Activated naive CD8-positive, alpha-beta T cell (primary cell): ENCODE results near the gene CEP85L.

Source experiments
- H3K27ac Mint-ChIP-seq: one replicate; pipeline ENCODE4 v1.8.0; 2021; ENCODE audit warnings: mixed read lengths
- H3K27me3 Mint-ChIP-seq: one replicate; pipeline ENCODE4 v1.8.0; 2021; ENCODE audit warnings: mixed read lengths
- H3K36me3 Mint-ChIP-seq: one replicate; pipeline ENCODE4 v1.8.0; 2021; ENCODE audit warnings: mixed read lengths
- H3K4me1 Mint-ChIP-seq: one replicate; pipeline ENCODE4 v1.8.0; 2021; ENCODE audit warnings: low read depth, mixed read lengths
- H3K4me3 Mint-ChIP-seq: one replicate; pipeline ENCODE4 v1.8.0; 2021; ENCODE audit warnings: mild to moderate bottlenecking, mixed read lengths
- H3K9me3 Mint-ChIP-seq: one replicate; pipeline ENCODE4 v1.8.0; 2021; ENCODE audit warnings: low read depth, mixed read lengths

Gene CEP85L

GRCh38 chr6:118559659-118560058 is 91.7 kb downstream of the CEP85L start:
- Mint-ChIP-seq H3K9me3 (no peaks in the 10 kb centered on the region), H3K36me3 (peaks cover 10% of the 10 kb centered on the region), H3K4me1 (peaks cover 59% of the 10 kb centered on the region), H3K4me3 (peak overlapping the region; percentile 83), H3K27ac (peak overlapping the region; percentile 95), H3K27me3 (no peaks in the 10 kb centered on the region)

GRCh38 chr6:118558464-118559217 is 92.8 kb downstream of the CEP85L start:
- Mint-ChIP-seq H3K9me3 (no peaks in the 10 kb centered on the region), H3K4me1 (peaks cover 61% of the 10 kb centered on the region), H3K4me3 (peak overlapping the region; percentile 83)

GRCh38 chr6:118554698-118555097 is 96.7 kb downstream of the CEP85L start:
- Mint-ChIP-seq H3K27me3 (no peaks in the 10 kb centered on the region), H3K4me3 (no peak overlapping the region), H3K9me3 (no peaks in the 10 kb centered on the region), H3K4me1 (peaks cover 73% of the 10 kb centered on the region), H3K36me3 (peaks cover 11% of the 10 kb centered on the region), H3K27ac (no peak overlapping the region)

More at GRCh38 chr6:118558464-118559217, 92.8 kb downstream of the CEP85L start:
- peaks cover 13% of the 10 kb centered on the region for H3K36me3 Mint-ChIP-seq
- H3K27ac Mint-ChIP-seq: peak overlapping the region; percentile 95
- H3K27me3 Mint-ChIP-seq: no peaks in the 10 kb centered on the region

GRCh38 chr6:118553132-118553531 is 98.3 kb downstream of the CEP85L start:
- no peaks in the 10 kb centered on the region for H3K9me3 Mint-ChIP-seq

GRCh38 chr6:118551063-118552053 is 100.0 kb downstream of the CEP85L start:
- Mint-ChIP-seq H3K36me3 (peaks cover 11% of the 10 kb centered on the region), H3K4me1 (peaks cover 61% of the 10 kb centered on the region), H3K27me3 (no peaks in the 10 kb centered on the region), H3K27ac (peak overlapping the region; percentile 86), H3K9me3 (no peaks in the 10 kb centered on the region), H3K4me3 (no peak overlapping the region)

More at GRCh38 chr6:118553132-118553531, 98.3 kb downstream of the CEP85L start:
- no peak overlapping the region for H3K4me3 Mint-ChIP-seq
- H3K36me3 Mint-ChIP-seq: peaks cover 11% of the 10 kb centered on the region
- no peaks in the 10 kb centered on the region for H3K27me3 Mint-ChIP-seq
- H3K27ac Mint-ChIP-seq: no peak overlapping the region
- peaks cover 66% of the 10 kb centered on the region for H3K4me1 Mint-ChIP-seq

GRCh38 chr6:118548613-118549012 is 102.8 kb downstream of the CEP85L start:
- H3K9me3 Mint-ChIP-seq: no peaks in the 10 kb centered on the region
- peaks cover 8% of the 10 kb centered on the region for H3K36me3 Mint-ChIP-seq
- H3K4me1 Mint-ChIP-seq: peaks cover 74% of the 10 kb centered on the region
- H3K4me3 Mint-ChIP-seq: no peak overlapping the region
- H3K27ac Mint-ChIP-seq: no peak overlapping the region
- H3K27me3 Mint-ChIP-seq: no peaks in the 10 kb centered on the region

- Mint-ChIP-seq H3K27me3 (no peaks in the 10 kb centered on the region), H3K9me3 (no peaks in the 10 kb centered on the region), H3K27ac (no peak within 1 kb of the TSS), H3K36me3 (peaks cover 8% of the 10 kb centered on the region), H3K4me3 (no peak within 1 kb of the TSS), H3K4me1 (peaks cover 72% of the 10 kb centered on the region)
These were observed 103.3 kb downstream of the CEP85L start, which contains the start of gene PLN for GRCh38 chr6:118548136-118548535. TSS of gene PLN (plus strand) at chr6:118548296. CDS start at chr6:118558922, 10,626 bp downstream.

GRCh38 chr6:118546880-118547218 is 104.5 kb downstream of the CEP85L start:
- Mint-ChIP-seq H3K27ac (no peak overlapping the region), H3K4me1 (peaks cover 69% of the 10 kb centered on the region), H3K27me3 (no peaks in the 10 kb centered on the region), H3K9me3 (no peaks in the 10 kb centered on the region), H3K4me3 (no peak overlapping the region), H3K36me3 (peaks cover 8% of the 10 kb centered on the region)

- H3K4me1 Mint-ChIP-seq: peaks cover 72% of the 10 kb centered on the region
These were observed 105.1 kb downstream of the CEP85L start for GRCh38 chr6:118546164-118546879.

GRCh38 chr6:118544105-118544504 is 107.3 kb downstream of the CEP85L start:
- no peak overlapping the region for H3K27ac Mint-ChIP-seq
- H3K4me1 Mint-ChIP-seq: peaks cover 62% of the 10 kb centered on the region

More at GRCh38 chr6:118546164-118546879, 105.1 kb downstream of the CEP85L start:
- H3K27ac Mint-ChIP-seq: no peak overlapping the region
- H3K36me3 Mint-ChIP-seq: peaks cover 10% of the 10 kb centered on the region
- H3K4me3 Mint-ChIP-seq: no peak overlapping the region
- no peaks in the 10 kb centered on the region for H3K27me3 Mint-ChIP-seq
- no peaks in the 10 kb centered on the region for H3K9me3 Mint-ChIP-seq

GRCh38 chr6:118542184-118542952 is 109.0 kb downstream of the CEP85L start:
- Mint-ChIP-seq H3K27ac (no peak overlapping the region), H3K4me3 (no peak overlapping the region), H3K36me3 (peaks cover 10% of the 10 kb centered on the region), H3K27me3 (no peaks in the 10 kb centered on the region), H3K9me3 (no peaks in the 10 kb centered on the region), H3K4me1 (peaks cover 62% of the 10 kb centered on the region)

More at GRCh38 chr6:118544105-118544504, 107.3 kb downstream of the CEP85L start:
- no peaks in the 10 kb centered on the region for H3K9me3 Mint-ChIP-seq
- H3K4me3 Mint-ChIP-seq: no peak overlapping the region
- no peaks in the 10 kb centered on the region for H3K27me3 Mint-ChIP-seq
- H3K36me3 Mint-ChIP-seq: peaks cover 10% of the 10 kb centered on the region

- Mint-ChIP-seq H3K36me3 (peaks cover 10% of the 10 kb centered on the region), H3K27me3 (no peaks in the 10 kb centered on the region), H3K4me1 (peaks cover 45% of the 10 kb centered on the region), H3K27ac (no peak overlapping the region), H3K9me3 (no peaks in the 10 kb centered on the region), H3K4me3 (no peak overlapping the region)
These were observed 113.8 kb downstream of the CEP85L start for GRCh38 chr6:118537574-118537973.

GRCh38 chr6:118536478-118536877 is 114.9 kb downstream of the CEP85L start:
- Mint-ChIP-seq H3K9me3 (no peaks in the 10 kb centered on the region), H3K27ac (no peak overlapping the region), H3K4me1 (peaks cover 40% of the 10 kb centered on the region)

More at GRCh38 chr6:118536478-118536877, 114.9 kb downstream of the CEP85L start:
- Mint-ChIP-seq H3K4me3 (no peak overlapping the region), H3K36me3 (peaks cover 9% of the 10 kb centered on the region), H3K27me3 (no peaks in the 10 kb centered on the region)
